H54 (cell line): ENCODE measurements around the gene EFCAB3.
"Not testable (repeated sequence)": the region's sequence is repeated elsewhere in the genome, so short reads cannot be mapped to it uniquely, and the experiment has no call there.

Experiments
- DNase-seq: peaks from one replicate; pipeline ENCODE4 v3.0.0; 2011; ENCODE audit warnings: low spot score, mixed read lengths; ENCODE audit not compliant: insufficient read length
- FAIRE-seq: peaks from 3 replicates; lab custom pipeline; 2011; peaks lifted over from hg19 to GRCh38; lab: Jason Lieb, UNC
- POLR2A ChIP-seq: IDR thresholded peaks from 2 replicates; pipeline ENCODE4 v1.6.1; 2011; ENCODE audit warnings: low read depth, mild to moderate bottlenecking, low read length

The EFCAB3 gene

DNA sequence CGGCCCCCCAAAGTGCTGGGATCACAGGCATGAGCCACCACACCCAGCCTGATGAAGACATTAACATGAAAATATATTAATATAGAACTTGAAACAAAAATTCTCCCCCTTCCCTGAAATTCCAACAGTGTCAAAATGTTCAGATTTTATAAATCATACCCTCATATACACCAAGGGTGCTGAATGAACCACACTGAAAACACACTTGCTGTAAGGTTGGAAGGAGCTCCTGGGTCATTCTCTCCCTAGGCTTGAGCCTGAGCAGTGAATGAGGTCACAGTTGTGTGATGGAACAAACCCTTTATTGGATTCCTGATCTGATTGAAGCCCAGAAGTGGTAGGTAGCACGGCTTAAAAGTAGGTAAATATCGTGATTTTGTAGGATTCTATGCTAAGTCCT is at the start of gene EFCAB3:
Gene EFCAB3 (plus strand): TSS at position 301 of the 400 bp plus-strand sequence. CDS start 2,427 bp downstream, outside the sequence.
- no peak for TF ChIP-seq POLR2A
- no peak for DNase-seq
- FAIRE-seq: no peak

DNA sequence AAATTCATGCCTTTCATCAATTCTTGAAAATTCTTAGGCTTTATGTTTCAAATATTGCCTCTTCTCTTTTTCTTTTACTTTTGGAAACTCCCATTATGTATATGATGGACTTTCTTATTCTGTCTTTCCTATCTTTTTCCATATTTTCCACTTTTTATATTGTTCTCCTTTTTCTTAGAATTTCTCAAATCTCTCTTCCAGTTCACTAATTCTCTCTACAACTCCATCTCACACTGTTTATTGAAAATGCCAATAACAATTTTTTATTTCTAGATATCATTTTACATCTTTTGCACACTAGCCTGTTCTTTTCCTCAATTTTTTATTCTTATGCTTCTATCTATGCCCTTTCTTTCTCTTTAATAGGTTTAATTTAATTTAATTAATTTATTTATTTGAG is 43.8 kb upstream of the EFCAB3 start:
- no peak for FAIRE-seq

DNA sequence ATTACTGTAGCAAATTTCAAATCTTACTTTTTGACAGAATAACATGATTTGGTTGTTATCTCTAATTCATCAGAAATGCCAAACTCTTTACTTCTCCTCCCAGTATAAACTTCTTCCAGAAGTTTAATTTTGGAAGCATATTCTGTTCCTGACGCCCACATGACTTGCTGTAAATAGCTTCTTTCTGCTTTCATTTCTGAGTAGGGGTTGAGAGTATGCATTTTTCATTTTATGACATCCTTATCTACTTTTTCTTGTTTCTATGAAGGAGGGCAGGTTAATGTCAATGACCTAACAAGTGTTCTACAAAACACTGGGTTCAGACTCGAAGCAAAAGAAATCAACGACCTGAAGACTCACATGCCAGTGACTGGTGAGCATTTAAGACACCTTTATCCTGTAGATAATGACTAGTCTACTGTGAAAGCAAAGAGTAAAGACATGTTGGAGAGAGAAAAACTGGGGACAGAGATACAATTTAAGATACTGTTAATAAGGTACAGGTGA is 36.5 kb upstream of the EFCAB3 start:
- TF ChIP-seq POLR2A: no peak
- FAIRE-seq: no peak
- no peak for DNase-seq

More for the DNA sequence above, 43.8 kb upstream of the EFCAB3 start:
- no peak for TF ChIP-seq POLR2A
- no peak for DNase-seq

DNA sequence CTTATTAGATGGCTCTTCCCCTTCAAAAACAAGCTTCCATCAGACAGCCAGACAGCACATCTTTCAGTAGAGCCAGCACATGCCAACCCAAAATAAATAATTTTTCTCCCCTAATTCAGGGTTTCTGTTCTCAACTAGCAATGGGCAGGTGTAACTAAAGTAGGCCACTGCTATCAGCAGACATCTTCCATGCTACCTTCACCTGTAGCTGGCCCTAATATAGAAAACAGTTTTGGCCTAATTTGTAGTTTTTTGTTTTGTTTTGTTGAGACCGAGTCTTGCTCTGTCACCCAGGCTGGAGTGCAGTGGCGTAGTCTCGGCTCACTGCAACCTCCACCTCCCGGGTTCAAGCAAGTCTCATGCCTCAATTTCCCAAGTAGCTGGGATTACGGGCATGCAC is 29.2 kb upstream of the EFCAB3 start:
- FAIRE-seq (no peak), DNase-seq (no peak)
- no peak for TF ChIP-seq POLR2A

DNA sequence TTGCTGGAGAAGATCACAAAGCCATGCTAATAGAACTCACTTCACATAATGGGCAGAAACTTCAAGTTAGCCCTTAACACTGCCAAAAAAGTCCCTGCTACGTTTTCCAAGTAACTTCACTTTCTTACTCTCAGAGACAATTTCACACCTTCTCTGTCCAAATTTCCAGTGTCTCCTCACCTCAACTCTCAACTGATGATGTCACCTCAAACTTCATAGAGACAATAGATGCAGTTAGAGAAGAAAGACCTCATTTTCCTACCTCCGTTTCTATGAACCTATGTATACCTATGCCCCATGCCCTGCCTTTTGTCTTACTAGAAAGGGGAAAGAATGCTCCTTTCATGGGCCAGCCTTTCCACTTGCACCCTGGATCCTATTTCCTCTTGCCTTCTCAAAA is 14.2 kb upstream of the EFCAB3 start:
- no peak for TF ChIP-seq POLR2A
- DNase-seq (no peak), FAIRE-seq (no peak)

DNA sequence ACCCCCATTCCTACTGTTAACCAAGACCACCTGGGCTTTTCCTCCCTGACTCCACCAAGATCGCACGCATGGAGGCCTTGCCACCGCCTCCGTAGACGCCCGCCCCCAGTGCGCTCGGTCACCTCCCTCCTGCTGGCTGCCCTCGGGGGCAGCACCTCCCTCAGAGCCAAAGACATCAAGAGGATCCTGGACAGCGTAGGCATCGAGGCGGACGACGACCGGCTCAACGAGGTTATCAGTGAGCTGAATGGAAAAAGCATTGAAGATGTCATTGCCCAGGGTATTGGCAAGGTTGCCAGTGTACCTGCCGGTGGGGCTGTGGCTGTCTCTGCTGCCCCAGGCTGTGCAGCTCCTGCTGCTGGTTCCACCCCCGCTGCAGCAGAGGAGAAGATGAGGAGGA is 1.2 kb downstream of the EFCAB3 start:
- TF ChIP-seq POLR2A: no peak
- FAIRE-seq: no peak
- no peak for DNase-seq

DNA sequence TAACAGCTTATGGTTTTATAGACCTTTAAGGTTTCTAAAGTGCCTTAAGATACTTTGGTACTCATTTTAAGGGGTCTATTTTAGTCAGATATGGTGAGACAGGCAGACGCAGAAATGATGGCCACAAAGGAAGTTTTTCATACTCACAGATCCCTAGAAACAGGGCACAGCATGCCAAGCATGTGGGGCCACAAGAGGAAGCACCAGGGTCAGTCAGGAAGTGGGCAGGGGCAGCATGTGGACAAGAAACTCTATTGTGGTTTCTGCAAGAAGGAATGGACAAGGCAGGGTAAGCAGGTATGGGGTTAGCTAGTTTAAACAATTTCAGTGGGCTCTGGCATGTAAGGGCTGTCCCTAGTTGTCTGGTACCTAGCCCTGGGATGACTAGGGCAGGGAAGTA is 8.5 kb downstream of the EFCAB3 start:
- FAIRE-seq (no peak), DNase-seq (no peak)
- TF ChIP-seq POLR2A: no peak

DNA sequence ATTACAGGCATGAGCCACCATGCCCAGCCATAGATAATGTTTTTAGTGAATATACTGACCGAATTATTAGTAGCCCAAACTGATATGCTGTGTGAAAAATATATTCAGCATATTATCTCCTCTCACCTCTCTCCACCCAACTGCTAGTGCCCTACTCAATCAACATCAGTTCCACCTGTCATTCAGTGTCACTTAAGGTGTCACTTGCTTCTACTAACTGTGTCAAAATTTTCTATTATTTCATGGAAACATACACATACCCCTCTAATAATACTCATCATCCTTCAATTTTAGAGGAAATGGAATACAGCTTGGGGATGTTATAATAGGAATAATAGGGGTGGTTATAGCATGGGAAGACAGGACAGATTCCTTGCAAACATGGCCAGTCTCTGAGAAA is 12.6 kb downstream of the EFCAB3 start:
- DNase-seq: no peak
- TF ChIP-seq POLR2A: no peak
- FAIRE-seq: no peak

DNA sequence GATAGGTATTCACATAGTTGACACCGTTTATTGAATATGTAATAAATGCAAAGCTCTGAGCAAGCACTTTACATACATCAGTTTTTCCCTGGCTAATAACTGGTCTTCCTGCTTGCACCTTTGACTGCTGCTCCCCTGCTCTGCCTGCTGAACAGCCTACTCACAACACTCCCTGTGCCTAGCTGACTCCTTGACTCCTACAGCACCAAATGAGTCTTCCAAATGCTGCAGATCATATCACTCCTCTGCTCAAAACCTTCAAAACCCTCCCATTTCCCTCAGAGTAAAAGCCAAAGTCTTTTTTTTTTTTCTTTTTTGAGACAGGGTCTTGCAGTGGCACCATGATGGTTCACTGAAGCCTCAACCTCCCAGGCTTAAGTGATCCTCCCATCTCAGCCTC is 18.5 kb downstream of the EFCAB3 start:
- TF ChIP-seq POLR2A: no peak
- FAIRE-seq: no peak

DNA sequence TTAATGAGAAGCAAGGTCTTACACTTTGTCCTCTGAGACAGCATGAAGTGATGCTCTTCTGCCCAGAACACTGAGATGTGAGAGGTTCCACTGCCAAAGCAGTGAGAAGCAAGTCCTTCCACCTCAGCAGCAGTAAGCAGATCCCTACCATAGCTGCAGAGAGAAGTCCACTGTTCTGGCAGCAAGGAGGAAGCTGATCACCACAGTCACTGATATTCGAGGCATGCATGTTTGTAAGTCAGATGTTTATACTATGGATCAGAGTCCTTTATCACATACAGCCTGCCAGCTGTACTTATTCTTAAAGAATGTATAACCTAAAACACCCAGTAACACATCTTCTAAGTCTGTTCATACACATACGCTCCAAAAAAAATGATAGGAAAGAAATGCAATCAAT is 25.1 kb downstream of the EFCAB3 start:
- DNase-seq (no peak), FAIRE-seq (no peak)
- TF ChIP-seq POLR2A: no peak

More for the DNA sequence above, 18.5 kb downstream of the EFCAB3 start:
- no peak for DNase-seq

DNA sequence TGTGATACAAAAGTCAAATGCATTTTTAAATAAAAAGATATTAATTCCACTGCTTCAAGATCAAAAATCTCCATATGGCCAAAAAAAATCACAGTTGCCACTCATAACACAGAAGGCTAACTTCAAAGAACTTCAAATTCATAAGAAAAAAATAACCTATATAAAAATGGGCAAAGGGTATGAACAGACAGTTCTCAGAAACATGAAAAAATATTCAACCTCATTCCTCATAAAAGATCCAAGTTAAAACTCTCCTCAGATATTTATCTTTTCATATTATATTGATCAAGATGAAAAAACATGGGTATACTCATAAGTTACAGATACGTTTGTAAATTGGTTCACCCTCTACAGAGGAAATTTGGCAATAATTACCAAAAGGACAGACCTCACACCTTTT is 32.7 kb downstream of the EFCAB3 start:
- FAIRE-seq, DNase-seq: not testable (repeated sequence)

DNA sequence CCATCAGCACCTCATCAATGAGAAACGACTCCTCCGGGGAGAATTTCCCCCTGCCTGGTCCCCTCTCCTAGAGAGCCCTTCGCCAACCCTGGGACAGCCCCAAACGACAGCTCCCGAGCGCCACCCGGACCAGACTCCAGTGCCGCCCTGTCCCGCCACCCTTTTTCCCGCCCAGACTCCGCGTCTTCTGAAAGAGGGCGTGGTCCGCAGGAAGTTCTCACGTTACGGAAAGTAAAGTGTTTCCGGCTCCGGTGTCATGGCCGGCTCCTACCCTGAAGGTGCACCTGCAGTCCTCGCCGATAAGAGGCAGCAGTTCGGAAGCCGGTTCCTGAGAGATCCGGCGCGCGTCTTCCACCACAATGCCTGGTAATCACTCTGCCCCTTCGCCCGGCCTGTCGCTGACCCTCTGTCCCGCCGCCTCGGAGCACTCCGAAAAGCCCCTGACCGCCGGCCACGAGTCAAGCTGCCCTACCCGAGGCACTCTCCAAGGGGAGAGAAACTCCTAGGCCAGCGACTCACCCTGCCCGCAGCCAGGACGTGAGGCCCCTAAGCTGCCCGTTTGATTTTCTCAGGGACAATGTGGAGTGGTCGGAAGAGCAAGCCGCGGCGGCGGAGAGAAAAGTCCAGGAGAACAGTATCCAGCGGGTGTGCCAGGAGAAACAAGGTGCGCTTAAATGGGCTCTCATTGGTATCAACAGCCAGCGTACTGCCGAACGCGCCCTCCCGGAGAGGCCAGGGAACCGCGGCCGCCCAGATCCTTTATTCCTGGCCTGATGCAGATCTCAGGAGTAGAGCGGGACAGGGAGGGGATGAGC is 43.5 kb downstream of the EFCAB3 start, which contains the start of gene METTL2A:
Gene METTL2A (plus strand): TSS at position 251 of the 815 bp plus-strand sequence. CDS start 6 bp downstream, at position 257.
- peak; percentile 81 for TF ChIP-seq POLR2A
- DNase-seq (peak; percentile 67), FAIRE-seq (peak; percentile 58)

DNA sequence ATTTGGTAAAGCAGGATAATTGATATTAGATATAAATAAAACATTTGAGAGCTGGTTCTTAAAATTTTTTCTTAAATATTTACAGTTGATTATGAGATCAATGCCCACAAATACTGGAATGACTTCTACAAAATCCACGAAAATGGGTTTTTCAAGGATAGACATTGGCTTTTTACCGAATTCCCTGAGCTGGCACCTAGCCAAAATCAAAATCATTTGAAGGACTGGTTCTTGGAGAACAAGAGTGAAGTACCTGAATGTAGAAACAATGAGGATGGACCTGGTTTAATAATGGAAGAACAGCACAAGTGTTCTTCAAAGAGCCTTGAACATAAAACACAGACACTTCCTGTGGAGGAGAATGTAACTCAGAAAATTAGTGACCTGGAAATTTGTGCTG is 45.9 kb downstream of the EFCAB3 start:
- DNase-seq, FAIRE-seq: not testable (repeated sequence)

DNA sequence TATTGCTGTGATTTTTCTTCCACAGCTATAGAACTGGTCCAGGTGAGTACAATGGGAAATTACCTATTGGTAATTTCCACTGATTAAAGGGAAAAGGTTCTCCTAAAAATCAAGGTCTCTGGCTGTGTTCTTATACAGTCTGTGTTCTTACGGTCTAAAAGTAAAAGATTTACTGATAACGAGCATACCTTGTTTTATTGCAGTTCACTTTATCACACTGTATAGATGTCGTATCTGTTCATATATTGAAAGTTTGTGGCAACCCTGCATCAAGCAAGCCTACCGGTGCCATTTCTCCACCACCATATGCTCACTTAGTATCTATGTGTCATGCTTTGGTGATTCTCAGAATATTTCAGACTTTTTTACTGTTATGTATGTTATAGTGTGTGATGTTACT is 54.9 kb downstream of the EFCAB3 start:
- not testable (repeated sequence) for DNase-seq, FAIRE-seq

DNA sequence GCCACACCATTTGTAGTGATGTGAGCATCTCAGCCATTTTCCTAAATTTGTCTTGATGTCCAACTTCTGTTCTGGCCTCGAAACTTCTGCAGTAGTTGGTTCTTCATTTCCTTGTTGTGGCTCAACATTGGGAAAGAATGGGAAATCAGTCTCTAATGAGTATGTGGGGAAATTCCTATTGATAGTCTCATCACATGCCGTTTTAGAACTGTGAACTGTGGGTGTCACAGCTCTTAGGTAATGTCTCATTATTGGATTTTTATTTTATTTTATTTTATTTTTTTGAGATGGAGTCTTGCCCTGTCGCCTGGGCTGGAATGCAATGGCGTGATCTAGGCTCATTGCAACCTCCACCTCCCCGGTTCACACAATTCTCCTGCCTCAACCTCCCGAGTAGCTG is 60.8 kb downstream of the EFCAB3 start:
- not testable (repeated sequence) for FAIRE-seq, DNase-seq
